K562 (cell line): ENCODE results near the gene MYADM. TPM values are rescaled to one million over a fixed set of nuclear protein-coding genes. Genes with fewer than 3 reads are reported as not detected.

ENCODE experiments used
- KLF16 ChIP-seq: IDR thresholded peaks from 2 replicates; pipeline ENCODE4 v1.6.1; 2016; ENCODE audit warnings: antibody characterized with exemption
- LCOR ChIP-seq: sonication (generic); formaldehyde crosslinking; IDR thresholded peaks from 2 replicates; pipeline ENCODE4 v1.8.0; 2022; ENCODE audit warnings: mild to moderate bottlenecking, missing genetic modification reagents
- NRF1 ChIP-seq, 2 experiments: fragments of 450-650 bp; IDR thresholded peaks in 1 of 2; conservative IDR thresholded peaks in 1 of 2; 2 replicates each; pipeline ENCODE4 v1.6.1; 2014; ENCODE audit warnings: mild to moderate bottlenecking in 2 of 2
- POLR2H ChIP-seq: IDR thresholded peaks from 2 replicates; pipeline ENCODE4 v1.6.1; 2016; ENCODE audit warnings: missing genetic modification characterization, low read depth, mild to moderate bottlenecking, control low read depth, missing compliant biosample characterization, moderate library complexity
- USF2 ChIP-seq: sonication (generic); formaldehyde crosslinking; IDR thresholded peaks from 2 replicates; pipeline ENCODE4 v1.5.0; 2020; ENCODE audit warnings: missing genetic modification reagents
- ZBTB40 ChIP-seq, 2 experiments: fragments of 450-650 bp in 1 of 2; sonication (generic) in 1 of 2; formaldehyde crosslinking in 1 of 2; IDR thresholded peaks; 2 replicates each; pipeline versions ENCODE4 v1.7.1 to v1.9.0; 2016 to 2022; ENCODE audit warnings: inconsistent platforms in 1 of 2, mild to moderate bottlenecking in 1 of 2, missing genetic modification reagents in 1 of 2
- ZNF124 ChIP-seq: sonication (generic); formaldehyde crosslinking; IDR thresholded peaks from 2 replicates; pipeline ENCODE4 v1.8.1; 2022; ENCODE audit warnings: missing genetic modification reagents
- ZNF316 ChIP-seq: fragments of 450-650 bp; IDR thresholded peaks from 2 replicates; pipeline ENCODE4 v1.6.1; 2016
- polyA plus RNA-seq, 8 experiments: library from polyadenylated mRNA; depleted of rRNA in 4 of 8; stranded (reverse) in 5 of 8; unstranded in 3 of 8; fragments of >200 nt; fragmentation: Nextera tagmentation in 2 of 8; fragmentation: Illumina TruSeq in 1 of 8; extraction: Ambion mirVana in 2 of 8; extraction: Trizol in 1 of 8; gene quantifications; 2 replicates each; pipeline versions ENCODE4 v1.2.1 to v1.2.3, GENCODE V29; 2011 to 2014; ENCODE audit warnings: inconsistent platforms in 1 of 8, missing spikeins in 1 of 8
- total RNA-seq, 7 experiments: library from RNA; depleted of rRNA in 6 of 7; stranded (reverse); fragments of >200 nt in 6 of 7; fragmentation: Illumina TruSeq in 2 of 7; extraction: Trizol in 2 of 7; gene quantifications; 2 replicates each; pipeline versions ENCODE4 v1.2.1 to v1.2.3, GENCODE V29; 2011 to 2021; ENCODE audit warnings: low replicate concordance in 1 of 7

Gene MYADM
- total and polyA plus RNA-seq, 9 of the 15 experiments (the other 6 are each of a cell fraction or from before 2014, with no cell fraction given) = 4.5 to 70.3 (median 14.4) TPM

- no peak for TF ChIP-seq ZBTB40 (IDR thresholded peaks at IDR 0.05)
- no peak for TF ChIP-seq ZBTB40 (CRISPR knock-in tag; IDR thresholded peaks at IDR 0.05)
- no peak for TF ChIP-seq USF2 (CRISPR knock-in tag)
- TF ChIP-seq ZNF124 (CRISPR knock-in tag) = no peak
- no peak for TF ChIP-seq NRF1 (conservative IDR thresholded peaks at IDR 0.05 in 1 of 2, IDR thresholded peaks at IDR 0.05 in 1 of 2)
- no peak for TF ChIP-seq LCOR (CRISPR knock-in tag)
- no peak for TF ChIP-seq POLR2H
- no peak for TF ChIP-seq ZNF316
- TF ChIP-seq KLF16 = no peak
Measured at GRCh38 chr19:53909471-53910169, 41.9 kb downstream of the MYADM start (continued).
